Prostate gland (tissue), 2 donors: ENCODE results near the gene ALDH7A1.

Experiments
- CTCF ChIP-seq, 4 experiments: fragments of 200-600 bp in 2 of 4; fragments of 450-650 bp in 2 of 4; sonication (generic) in 2 of 4; IDR thresholded peaks; 1 replicate in 3 of 4; 2 replicates in 1 of 4; pipeline ENCODE4 v1.5.1; 2016 to 2019; ENCODE audit warnings: antibody characterized with exemption in 4 of 4, mild to moderate bottlenecking in 2 of 4, moderate library complexity in 2 of 4
- POLR2AphosphoS5 ChIP-seq: sonication (generic); formaldehyde crosslinking; IDR thresholded peaks from one replicate; pipeline ENCODE4 v1.6.1; 2017; ENCODE audit warnings: antibody characterized with exemption

GRCh38 chr5:126488443-126489065, 106.5 kb downstream of the ALDH7A1 start:
- TF ChIP-seq POLR2AphosphoS5, result no peak
- no peak for TF ChIP-seq CTCF (IDR thresholded peaks at IDR 0.05)
